Suprapubic skin (tissue), 4 donors: ENCODE results near the gene STOML1.

Source experiments
- EP300 ChIP-seq: sonication (generic); formaldehyde crosslinking; IDR thresholded peaks from one replicate; pipeline ENCODE4 v1.6.1; 2017; ENCODE audit warnings: antibody characterized with exemption
- POLR2A ChIP-seq, 2 donors: fragments of 450-650 bp; IDR thresholded peaks; one replicate each; pipeline ENCODE4 v1.6.1; 2017; ENCODE audit warnings: antibody characterized with exemption in 2 of 2, mild to moderate bottlenecking in 2 of 2, moderate library complexity in 2 of 2
- POLR2AphosphoS5 ChIP-seq, 3 donors: sonication (generic); formaldehyde crosslinking; IDR thresholded peaks; one replicate each; pipeline ENCODE4 v1.6.1; 2017; ENCODE audit warnings: antibody characterized with exemption in 3 of 3
- TF ChIP-seq, protein P1 (sequence below), 2 donors: fragments of 200-600 bp in 1 of 2; fragments of 450-650 bp in 1 of 2; sonication (generic) in 1 of 2; IDR thresholded peaks; one replicate each; pipeline ENCODE4 v1.5.1; 2016 to 2019; ENCODE audit warnings: antibody characterized with exemption in 2 of 2, mild to moderate bottlenecking in 1 of 2, moderate library complexity in 1 of 2

DNA sequence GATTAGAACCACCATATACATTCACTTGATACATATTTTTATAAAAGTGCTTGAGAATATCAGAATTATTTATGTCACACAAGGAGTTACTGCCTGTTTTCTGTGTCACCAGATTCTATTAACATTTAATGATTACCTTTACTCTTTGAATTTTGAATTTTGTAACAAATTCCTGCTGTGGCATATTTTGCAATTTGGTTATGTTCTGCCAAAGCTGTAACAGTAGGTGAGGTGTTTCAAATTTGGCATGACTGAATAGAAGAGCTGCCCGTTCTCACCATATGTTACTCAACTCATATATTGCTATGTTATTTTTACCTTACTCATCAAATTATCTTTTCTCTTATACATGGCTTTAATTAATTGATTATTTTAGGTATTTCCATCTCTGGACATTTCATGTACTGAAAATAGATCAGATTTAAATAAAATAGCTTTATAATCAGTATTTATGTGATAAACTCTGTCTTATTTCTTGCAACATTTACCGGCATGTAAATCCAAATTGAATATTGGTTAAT is 21.3 kb upstream of the STOML1 start:
- TF ChIP-seq POLR2A (IDR thresholded peaks at IDR 0.05) = no peak
- no peak for TF ChIP-seq POLR2AphosphoS5 (IDR thresholded peaks at IDR 0.05)
- TF ChIP-seq, protein P1, sequence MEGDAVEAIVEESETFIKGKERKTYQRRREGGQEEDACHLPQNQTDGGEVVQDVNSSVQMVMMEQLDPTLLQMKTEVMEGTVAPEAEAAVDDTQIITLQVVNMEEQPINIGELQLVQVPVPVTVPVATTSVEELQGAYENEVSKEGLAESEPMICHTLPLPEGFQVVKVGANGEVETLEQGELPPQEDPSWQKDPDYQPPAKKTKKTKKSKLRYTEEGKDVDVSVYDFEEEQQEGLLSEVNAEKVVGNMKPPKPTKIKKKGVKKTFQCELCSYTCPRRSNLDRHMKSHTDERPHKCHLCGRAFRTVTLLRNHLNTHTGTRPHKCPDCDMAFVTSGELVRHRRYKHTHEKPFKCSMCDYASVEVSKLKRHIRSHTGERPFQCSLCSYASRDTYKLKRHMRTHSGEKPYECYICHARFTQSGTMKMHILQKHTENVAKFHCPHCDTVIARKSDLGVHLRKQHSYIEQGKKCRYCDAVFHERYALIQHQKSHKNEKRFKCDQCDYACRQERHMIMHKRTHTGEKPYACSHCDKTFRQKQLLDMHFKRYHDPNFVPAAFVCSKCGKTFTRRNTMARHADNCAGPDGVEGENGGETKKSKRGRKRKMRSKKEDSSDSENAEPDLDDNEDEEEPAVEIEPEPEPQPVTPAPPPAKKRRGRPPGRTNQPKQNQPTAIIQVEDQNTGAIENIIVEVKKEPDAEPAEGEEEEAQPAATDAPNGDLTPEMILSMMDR (IDR thresholded peaks at IDR 0.05) = no peak
- TF ChIP-seq EP300 = no peak
